OCI-LY3 (cell line): ENCODE results near the gene ZDHHC22.

Source experiments
- H2AFZ ChIP-seq: fragments of 200-600, 300-600 bp; shearing (Covaris generic); 2 replicates; pipeline ENCODE4 v1.6.0; 2014; ENCODE audit warnings: antibody characterized with exemption, low read depth, low read length
- H3K27ac ChIP-seq: fragments of 200-600, 300-600 bp; sonication (generic); 2 replicates; pipeline ENCODE4 v1.5.1; 2014; ENCODE audit warnings: mild to moderate bottlenecking, low read length, moderate library complexity, mixed read lengths
- H3K27me3 ChIP-seq: fragments of 200-600, 300-600 bp; sonication (generic); 2 replicates; pipeline ENCODE4 v1.6.1; 2014; ENCODE audit warnings: low read depth, low read length, mixed read lengths
- H3K36me3 ChIP-seq: fragments of 200-600, 300-600 bp; sonication (generic); replicated peaks from 2 replicates; pipeline ENCODE3; 2014; ENCODE audit warnings: low read depth, low read length, mixed read lengths
- H3K4me1 ChIP-seq: fragments of 300-600, 200-600 bp; sonication (generic); 2 replicates; pipeline ENCODE4 v1.6.1; 2014; ENCODE audit warnings: low read length, mixed read lengths
- H3K4me2 ChIP-seq: fragments of 200-600, 300-600 bp; sonication (generic); 2 replicates; pipeline ENCODE4 v1.6.1; 2014; ENCODE audit warnings: low read length, mixed read lengths
- H3K4me3 ChIP-seq: fragments of 300-600, 200-600 bp; sonication (generic); 2 replicates; pipeline ENCODE4 v1.5.1; 2014; ENCODE audit warnings: antibody characterized with exemption, mild to moderate bottlenecking, low read length, moderate library complexity
- H3K79me2 ChIP-seq: fragments of 300-600, 200-600 bp; shearing (Covaris generic); 2 replicates; pipeline ENCODE4 v1.6.1; 2014; ENCODE audit warnings: mild to moderate bottlenecking, low read length, mixed read lengths
- H3K9ac ChIP-seq: fragments of 300-600, 200-600 bp; shearing (Covaris generic); 2 replicates; pipeline ENCODE4 v1.6.0; 2014; ENCODE audit warnings: mild to moderate bottlenecking, low read length, moderate library complexity
- H3K9me3 ChIP-seq: fragments of 200-600, 300-600 bp; shearing (Covaris generic); 2 replicates; pipeline ENCODE4 v1.6.1; 2014; ENCODE audit warnings: low read length, mixed read lengths; ENCODE audit not compliant: insufficient read depth
- H4K20me1 ChIP-seq: fragments of 200-600, 300-600 bp; sonication (generic); 2 replicates; pipeline ENCODE4 v1.6.1; 2016; ENCODE audit warnings: low read length, mixed read lengths; ENCODE audit not compliant: insufficient read depth
- CTCF ChIP-seq: fragments of 200-600, 300-600 bp; sonication (generic); IDR thresholded peaks from 2 replicates; pipeline ENCODE4 v1.5.1; 2014; ENCODE audit warnings: antibody characterized with exemption, low read length, low read depth
- EZH2phosphoT487 ChIP-seq: fragments of 200-600 bp; shearing (Covaris generic); IDR thresholded peaks from 2 replicates; pipeline ENCODE4 v1.6.1; 2018; ENCODE audit warnings: antibody characterized with exemption, mixed run types, low read depth

The ZDHHC22 gene

DNA sequence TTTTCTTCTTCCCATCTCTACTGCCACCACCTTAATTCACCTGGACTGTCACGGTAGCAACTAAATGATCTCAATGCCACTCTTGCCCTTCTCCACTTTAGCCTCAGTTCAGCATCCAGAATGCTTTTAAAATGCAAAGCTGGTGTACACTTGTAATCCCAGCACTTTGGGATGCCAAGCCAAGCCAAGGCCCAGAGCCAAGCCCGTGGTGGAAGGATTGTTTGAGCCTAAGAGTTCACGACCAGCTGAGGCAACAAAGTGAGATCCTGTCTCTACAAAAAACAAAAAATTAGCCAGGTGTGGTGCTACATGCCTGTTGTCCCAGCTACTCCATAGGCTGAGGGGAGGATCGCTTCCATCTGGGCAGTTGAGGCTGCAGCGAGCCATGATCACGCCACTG is 37.6 kb downstream of the ZDHHC22 start:
- H3K4me1 ChIP-seq = peaks cover 35% of the 10 kb centered on the region
- H3K27ac ChIP-seq = no peak overlapping the region
- peaks cover 42% of the 10 kb centered on the region for H3K36me3 ChIP-seq
- no peak overlapping the region for H3K9ac ChIP-seq
- H3K79me2 ChIP-seq = peaks cover 66% of the 10 kb centered on the region
- H2AFZ ChIP-seq = no peak overlapping the region
- H4K20me1 ChIP-seq = peaks cover 24% of the 10 kb centered on the region
- no peak overlapping the region for H3K4me2 ChIP-seq
- no peaks in the 10 kb centered on the region for H3K27me3 ChIP-seq
- H3K4me3 ChIP-seq = no peak overlapping the region
- H3K9me3 ChIP-seq = no peaks in the 10 kb centered on the region
- TF ChIP-seq EZH2phosphoT487 (no peak), CTCF (no peak)

DNA sequence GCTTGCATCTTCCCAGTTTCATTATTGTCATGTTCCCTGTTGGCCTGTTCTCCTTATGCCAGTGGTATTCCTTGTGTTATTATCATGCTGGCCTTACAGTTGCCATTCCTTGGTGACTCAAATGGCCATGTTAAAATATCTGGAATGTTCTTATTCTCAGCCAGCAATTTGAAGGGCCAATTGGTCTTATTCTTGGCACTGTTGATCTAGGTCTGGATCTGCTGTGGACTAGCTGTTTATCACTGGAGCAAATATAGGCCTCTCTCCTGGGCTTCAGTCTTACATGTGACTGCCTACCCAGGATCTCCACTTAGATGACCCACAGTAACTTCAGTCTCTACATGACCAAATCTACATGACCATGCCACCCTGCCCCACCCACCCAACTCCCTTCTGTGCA is 38.1 kb downstream of the ZDHHC22 start:
- Histone ChIP-seq H4K20me1 (peaks cover 22% of the 10 kb centered on the region), H3K9me3 (no peaks in the 10 kb centered on the region), H3K4me2 (no peak overlapping the region), H3K27me3 (no peaks in the 10 kb centered on the region), H3K4me3 (no peak overlapping the region), H3K36me3 (peaks cover 39% of the 10 kb centered on the region), H3K27ac (no peak overlapping the region), H2AFZ (no peak overlapping the region), H3K9ac (no peak overlapping the region), H3K4me1 (peaks cover 36% of the 10 kb centered on the region), H3K79me2 (peaks cover 68% of the 10 kb centered on the region)
- no peak for TF ChIP-seq EZH2phosphoT487
- TF ChIP-seq CTCF = no peak

DNA sequence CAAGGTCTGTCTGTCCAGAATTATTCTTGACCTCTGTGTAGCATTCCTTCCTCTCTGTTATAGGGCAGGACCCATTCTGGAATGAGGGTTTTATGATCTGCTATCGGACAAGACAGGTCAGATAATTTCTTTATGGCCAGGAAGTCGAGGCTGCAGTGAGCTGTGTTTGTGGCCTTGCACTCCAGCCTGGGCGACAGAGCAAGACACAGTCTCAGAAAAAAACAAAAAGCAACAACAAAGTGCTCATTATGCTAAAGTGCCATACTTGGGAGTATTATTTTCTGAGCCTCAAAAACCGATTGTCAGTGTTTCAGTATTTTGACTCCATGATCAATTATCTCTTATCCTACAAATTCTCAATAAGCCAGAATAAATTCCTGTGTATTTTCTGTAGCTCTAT is 39.4 kb downstream of the ZDHHC22 start:
- no peak overlapping the region for H3K9ac ChIP-seq
- peaks cover 16% of the 10 kb centered on the region for H4K20me1 ChIP-seq
- H3K79me2 ChIP-seq = peaks cover 77% of the 10 kb centered on the region
- H2AFZ ChIP-seq = no peak overlapping the region
- no peak overlapping the region for H3K27ac ChIP-seq
- H3K4me1 ChIP-seq = peaks cover 36% of the 10 kb centered on the region
- no peak overlapping the region for H3K4me2 ChIP-seq
- TF ChIP-seq CTCF = no peak
- no peak for TF ChIP-seq EZH2phosphoT487
- H3K36me3 ChIP-seq = peaks cover 31% of the 10 kb centered on the region
- H3K9me3 ChIP-seq = no peaks in the 10 kb centered on the region
- no peak overlapping the region for H3K4me3 ChIP-seq
- no peaks in the 10 kb centered on the region for H3K27me3 ChIP-seq

DNA sequence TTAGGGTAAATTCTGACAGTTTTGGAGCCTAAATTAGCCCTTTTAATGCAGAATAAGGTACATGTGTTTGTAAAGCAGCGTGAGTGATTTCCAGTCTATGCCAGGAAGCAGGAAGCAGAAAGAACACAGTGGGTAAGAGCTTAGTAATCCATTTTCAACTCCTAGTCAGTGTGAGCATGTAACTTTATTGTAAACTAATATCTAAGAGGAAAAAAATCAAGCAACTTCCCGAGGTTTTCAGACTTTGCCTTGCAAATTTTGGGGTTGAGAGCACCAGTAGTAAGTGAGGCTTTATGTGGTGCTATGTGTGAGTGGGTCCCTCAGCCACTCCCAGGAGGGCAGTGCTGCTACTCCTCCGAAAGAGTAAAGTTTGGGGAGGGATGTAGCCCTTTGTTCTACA is 40.6 kb downstream of the ZDHHC22 start:
- Histone ChIP-seq H2AFZ (no peak overlapping the region), H3K27ac (peak overlapping the region; percentile 54), H3K4me3 (peak overlapping the region; percentile 44), H3K9ac (peak overlapping the region; percentile 26; the same call in 1 of the 2 replicates), H3K4me2 (peak overlapping the region; percentile 59), H3K36me3 (peaks cover 23% of the 10 kb centered on the region), H3K79me2 (peaks cover 88% of the 10 kb centered on the region), H3K27me3 (no peaks in the 10 kb centered on the region), H3K4me1 (peaks cover 47% of the 10 kb centered on the region), H4K20me1 (peaks cover 16% of the 10 kb centered on the region), H3K9me3 (no peaks in the 10 kb centered on the region)
- TF ChIP-seq EZH2phosphoT487 (no peak), CTCF (no peak)
